ENCODE results near the gene ENTR1.

The ENTR1 gene

DNA sequence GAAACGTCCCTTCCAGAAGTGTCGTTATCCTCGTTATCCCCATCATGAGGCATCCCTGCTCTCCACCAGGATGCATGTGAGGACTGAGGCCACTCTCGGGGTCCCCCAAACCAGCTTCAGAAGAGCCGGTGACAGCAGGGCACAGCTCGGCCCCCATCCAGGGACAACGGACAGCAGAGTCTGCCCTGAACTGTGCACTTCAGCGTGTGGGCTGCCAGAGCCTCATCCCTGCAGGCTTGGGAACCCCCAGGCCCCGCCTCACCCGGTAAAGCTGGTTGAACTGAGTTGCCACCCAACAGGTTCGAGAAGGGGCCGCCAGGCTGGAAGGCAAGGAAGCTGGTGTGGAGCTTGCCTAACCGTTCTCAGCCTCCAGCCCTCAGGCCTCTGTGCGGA, 36.2 kb downstream of the ENTR1 start:
- DNase-seq: no peak

DNA sequence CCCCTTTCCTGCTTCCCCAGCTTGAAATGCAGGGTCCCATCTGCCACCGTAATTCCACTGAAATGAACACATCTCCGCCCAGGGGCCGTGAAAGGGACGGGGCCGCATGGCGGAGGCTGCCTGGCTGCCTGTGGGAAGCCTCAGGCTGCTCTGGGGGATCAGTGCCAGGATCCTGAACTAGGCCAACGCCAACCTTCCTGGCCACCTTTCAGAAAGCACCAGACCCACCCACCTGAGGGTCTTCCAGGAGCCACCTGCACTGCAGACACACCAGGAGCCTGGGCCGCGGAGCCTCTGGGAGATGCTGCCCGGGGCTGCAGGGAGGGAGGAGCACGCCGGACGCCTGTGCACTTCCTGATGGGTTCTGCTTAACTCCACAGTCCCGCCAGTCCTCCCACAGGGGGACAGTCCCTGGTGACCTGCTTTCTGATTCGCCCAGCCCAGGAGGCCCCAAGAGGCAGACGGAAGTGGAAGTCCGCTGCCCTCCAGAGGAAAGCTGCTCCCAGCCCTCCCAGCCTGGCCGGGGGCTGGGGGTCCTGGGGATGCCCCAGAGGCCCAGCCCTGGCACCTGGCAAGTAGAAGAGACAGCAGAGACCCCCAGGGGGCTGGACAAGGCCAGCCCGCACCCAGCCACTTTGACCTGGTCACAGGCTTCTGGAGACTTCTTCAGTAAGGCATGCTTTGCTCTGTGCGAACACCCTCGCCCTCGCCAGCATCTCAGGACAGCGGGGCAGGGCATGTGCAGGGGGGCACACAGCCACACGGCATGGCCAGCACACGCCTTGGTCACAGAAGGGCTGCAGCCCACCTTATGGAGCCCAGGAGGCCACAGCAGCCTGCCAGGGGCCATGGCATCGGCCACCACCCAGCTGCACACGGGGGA, 36.9 kb downstream of the ENTR1 start, which contains the start of gene CARD9:
CARD9 (minus strand) TSS at position 370 of the 883 bp plus-strand sequence. CDS start 1,591 bp downstream, outside the sequence.
- peak in 1 of 2 experiments; percentile 14 for DNase-seq

DNA sequence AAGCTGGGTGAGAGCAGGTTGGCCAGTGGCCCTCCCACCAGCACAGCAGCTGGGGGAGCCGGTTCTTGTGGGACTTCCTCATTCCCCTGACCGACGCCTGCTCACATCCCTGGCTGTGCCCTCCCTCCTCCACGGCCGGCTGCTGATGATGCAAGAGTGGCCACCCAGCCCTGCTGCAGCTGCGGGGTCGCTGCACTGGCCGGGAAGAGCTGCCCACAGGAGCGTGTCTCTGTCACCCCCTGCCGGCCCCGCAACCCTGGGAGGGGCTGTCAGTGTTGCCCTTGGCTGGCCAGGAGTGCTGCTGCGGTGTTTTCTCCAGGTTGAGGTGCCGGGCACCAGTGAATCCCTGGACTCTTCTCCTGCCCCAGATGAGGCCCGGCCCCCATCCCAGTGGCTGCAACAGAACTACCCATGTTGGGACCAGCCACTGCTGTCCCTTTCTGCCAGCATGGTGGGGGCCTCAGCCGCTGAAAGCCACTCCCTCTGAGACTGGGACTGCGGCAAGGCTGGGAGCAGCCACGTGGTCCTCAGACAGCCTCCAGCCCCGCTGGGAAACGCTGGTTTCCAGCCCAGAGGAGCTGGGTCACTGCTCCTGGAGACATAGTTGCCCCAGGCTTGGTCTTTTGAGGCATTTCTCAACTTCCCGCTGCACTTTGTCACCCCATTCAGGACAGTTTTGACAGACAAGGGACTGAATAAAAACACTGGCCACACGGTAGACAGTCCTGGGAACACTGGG, 37.7 kb downstream of the ENTR1 start:
- DNase-seq: no peak

DNA sequence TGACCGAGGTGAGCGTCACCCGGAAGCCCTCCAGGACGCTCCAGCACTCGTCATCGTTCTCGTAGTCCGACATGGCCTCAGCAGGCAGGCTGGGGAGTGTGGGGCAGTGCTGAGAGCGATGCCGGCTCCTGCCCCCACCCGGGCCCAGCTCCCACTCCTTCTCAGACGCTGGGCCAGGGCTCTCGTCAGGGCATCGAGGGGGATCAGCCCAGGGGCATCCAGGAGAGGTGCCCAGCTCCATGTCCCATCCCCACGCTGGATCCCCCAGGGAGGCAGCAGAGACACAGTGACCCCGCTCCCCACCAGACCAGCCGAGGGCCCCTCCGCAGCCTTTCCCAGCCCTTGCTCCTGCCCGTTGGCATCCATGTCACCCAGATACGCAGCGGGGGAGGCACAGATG, 38.4 kb downstream of the ENTR1 start:
- DNase-seq: no peak

DNA sequence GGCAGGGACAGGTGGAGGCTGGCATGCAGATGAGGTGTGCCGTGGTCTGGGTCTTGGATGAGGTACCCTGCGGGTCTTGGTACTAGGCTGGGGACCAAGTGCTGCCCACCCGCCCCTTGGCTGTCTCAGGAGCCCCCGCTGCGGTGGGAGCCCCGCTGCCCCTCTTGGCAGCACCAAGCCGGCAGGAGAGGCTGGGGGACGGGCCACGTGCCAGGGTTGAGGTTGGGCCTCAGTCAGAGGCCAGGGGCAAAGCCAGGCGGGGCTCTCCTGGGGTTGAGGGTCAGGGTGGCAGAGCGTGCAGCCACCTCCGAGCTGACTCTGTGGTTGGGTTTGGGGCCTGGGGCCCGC, 38.9 kb downstream of the ENTR1 start:
- DNase-seq: no peak

DNA sequence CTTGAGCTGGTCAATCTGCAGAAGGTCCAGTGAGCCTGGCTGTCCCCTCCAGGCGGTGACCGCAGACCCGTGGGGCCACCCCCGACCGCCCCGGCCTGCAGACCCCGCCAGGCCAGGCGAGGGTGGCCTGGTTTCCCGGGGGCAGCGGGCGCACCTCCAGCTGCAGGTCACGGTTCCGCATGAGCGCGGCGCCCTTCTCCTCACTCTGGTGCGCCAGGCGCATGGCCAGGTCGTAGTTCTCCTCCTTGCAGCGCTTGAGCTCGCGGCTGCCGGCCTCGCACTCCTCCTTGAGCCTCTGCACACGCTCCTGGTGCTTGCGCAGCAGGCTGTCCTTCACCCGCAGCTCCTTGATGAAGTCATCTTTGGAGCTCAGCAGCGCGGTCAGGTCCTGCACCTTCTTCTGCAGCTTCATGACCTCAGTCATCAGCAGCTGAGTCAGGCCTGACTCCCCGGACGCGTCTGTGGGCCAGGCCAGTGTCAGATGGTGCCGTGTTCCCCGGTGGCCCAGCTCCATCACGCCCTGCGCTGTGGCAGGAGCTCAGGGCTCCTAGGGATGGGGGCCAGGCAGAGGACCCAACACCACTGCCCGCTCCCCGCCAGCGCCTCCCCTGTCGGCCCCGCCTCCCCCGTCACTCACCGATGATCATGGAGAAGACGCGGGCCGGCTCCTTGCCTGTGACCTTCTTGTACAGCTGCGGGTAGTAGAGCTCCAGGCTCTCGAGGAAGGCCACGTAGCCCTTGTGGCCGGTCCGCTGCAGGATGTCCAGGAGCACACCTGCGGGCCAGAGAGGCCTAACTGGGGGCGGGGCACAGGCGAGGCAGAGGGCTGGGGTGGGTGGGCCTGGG, 39.5 kb downstream of the ENTR1 start:
- no peak for DNase-seq

DNA sequence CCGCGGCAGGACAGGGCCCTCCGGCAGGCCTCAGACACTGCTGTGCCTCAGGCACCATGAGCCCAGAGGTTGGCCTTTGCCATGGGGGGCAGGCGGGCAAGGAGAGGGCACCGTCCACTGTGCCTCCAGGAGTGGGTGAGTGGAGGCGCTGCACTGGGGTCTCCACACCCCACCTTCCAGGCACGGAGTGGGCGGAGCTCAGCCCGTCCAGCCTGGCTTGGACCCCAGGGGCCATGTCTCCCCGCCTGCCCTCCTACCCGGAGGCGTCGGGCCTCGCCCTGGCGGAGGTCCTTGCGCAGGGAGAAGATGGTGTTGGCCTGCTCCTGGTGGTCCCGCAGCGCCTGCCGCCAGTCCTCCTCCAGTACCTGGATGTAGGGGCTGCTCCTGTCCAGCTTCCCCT, 40.4 kb downstream of the ENTR1 start:
- no peak for DNase-seq

DNA sequence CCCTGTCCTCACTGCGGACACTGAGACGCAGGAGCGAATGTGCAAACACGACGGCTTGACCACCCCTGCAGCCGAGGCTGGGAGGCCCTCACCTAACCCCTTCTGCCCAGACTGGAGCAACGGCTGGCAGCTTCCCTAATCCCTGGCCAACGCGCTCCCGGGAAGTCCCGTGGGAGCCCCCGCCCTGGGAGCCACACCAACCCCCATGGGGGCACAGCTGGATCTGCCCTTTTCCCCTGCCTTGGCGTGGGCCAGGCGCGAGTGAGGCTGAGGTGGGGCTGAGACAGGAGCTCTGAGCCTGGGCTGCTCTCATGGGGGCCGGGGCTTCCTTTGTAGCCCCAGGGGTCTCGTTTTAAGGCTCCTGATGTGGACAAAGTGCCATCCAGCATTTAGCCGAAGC, 42.2 kb downstream of the ENTR1 start:
- no peak for DNase-seq

DNA sequence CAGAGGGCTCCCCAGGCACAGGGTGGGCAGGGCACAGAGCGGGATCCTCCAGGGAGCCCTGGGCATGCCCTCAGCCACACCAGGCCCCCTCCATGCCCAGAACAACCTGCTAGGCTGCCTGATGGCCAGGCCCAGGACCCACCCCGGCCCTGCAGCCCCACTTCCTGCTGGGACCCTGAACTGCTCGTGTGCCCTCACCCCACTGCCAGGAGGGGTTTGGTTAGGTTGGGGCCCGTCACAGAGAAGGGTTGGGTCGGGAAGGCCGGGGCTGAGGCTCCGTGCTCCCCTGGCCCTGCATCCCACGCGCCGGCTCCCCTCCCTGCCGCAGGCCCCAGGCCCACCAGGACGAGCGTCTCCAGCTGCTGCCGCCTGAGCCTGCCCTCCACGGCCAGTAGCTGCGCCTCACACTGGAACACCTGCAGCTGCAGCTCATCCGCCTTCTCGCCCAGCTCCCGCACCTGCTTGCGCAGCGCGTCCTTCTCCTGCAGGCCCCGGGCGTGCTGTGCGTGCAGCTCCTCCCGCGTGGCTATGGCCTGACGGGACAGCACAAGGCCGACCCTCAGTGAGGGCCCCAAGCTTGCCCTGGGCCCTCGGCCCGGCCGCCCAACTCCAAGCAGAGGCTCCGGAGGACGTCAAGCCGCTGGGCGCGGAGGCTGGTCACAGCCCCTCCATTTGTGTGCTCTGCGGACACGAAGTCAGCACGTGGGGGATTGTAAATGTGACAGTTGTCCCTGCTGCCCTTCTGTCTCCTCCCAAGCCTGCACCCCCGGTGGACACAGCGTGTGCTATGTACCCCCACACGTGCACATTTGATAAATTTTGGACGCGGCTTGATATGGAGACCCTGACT, 42.9 kb downstream of the ENTR1 start:
- no peak for DNase-seq

DNA sequence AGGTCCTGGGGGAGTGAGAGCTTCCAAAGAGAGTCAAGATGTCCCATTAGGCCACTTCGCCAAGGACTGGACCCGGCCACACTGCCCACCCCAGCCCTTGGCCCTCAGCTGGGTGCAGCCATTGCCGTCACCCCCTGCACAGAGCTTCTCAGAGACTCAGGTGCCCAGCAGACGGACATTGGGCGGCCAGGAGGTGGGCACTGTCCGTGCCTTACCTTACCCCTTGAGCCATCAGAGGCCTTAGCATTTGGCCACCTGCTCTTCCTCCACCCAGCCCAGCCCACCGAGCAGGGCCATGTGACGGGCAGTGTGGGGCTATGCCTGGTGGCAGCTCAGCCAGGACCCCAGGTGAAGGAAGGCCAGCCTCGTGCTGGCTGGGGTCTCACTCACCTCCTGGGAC, 43.6 kb downstream of the ENTR1 start:
- DNase-seq: no peak

DNA sequence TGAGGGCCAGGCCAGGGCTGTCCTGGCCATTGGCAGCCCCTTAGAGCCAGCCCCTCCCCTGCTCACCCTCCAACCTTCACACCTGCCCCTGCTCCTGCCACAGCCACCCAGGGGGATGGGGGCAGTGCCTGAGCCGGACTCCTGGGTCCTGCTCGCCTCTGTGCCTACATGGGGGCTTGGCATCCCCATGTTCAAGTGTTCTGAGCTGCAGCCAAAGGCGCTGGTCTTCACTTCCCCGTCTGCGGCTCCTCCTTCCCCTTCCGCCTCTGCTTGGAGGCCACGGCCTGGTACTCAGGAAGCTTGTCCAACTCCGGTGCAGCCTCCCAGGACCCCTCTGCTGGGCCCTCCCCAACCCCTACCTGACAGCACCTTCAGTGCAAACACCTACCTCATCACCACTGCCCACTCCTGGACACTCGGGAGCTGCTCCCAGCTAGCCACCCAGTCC, 44.6 kb downstream of the ENTR1 start:
- DNase-seq: no peak

DNA sequence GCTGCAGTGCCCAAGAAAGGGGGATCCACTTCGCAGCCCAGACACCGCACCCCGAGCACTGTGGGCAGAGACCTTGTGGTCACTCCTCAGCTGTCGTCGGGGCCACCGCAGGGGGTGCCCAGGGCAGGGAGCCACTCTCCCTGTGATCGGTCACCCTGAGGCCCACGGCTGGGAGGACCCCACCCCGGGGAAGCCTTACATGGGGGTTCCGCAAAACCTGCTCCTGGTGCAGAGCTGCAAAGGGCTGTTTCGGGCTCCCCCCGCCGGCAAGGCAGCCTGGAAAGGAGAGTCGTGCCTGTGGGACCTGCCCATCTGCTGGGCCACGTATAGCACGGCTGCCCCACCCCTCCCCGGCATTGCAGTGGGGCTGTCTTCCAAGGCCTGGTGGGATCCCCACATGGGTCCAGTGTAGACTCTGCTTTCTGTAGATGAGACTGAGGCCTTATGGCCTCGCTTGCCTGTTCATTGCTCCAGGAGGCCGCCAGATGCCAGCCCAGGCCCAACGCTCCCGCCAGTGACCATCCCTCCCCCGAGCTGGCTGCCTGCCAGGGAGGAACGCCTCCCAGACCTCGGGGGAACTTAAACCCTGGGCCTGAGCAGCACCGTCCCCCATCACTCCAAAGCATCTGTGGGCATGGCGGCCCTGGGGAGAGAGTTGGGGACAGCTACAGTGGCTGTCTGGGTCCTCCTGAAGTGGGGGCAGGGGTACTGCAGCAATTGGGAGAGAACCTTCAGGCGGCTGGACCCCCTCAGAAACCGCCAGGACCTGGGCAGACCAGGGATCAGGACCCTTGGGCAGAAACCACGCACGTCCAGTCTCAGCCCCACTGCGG, 45.3 kb downstream of the ENTR1 start:
- DNase-seq: no peak

DNA sequence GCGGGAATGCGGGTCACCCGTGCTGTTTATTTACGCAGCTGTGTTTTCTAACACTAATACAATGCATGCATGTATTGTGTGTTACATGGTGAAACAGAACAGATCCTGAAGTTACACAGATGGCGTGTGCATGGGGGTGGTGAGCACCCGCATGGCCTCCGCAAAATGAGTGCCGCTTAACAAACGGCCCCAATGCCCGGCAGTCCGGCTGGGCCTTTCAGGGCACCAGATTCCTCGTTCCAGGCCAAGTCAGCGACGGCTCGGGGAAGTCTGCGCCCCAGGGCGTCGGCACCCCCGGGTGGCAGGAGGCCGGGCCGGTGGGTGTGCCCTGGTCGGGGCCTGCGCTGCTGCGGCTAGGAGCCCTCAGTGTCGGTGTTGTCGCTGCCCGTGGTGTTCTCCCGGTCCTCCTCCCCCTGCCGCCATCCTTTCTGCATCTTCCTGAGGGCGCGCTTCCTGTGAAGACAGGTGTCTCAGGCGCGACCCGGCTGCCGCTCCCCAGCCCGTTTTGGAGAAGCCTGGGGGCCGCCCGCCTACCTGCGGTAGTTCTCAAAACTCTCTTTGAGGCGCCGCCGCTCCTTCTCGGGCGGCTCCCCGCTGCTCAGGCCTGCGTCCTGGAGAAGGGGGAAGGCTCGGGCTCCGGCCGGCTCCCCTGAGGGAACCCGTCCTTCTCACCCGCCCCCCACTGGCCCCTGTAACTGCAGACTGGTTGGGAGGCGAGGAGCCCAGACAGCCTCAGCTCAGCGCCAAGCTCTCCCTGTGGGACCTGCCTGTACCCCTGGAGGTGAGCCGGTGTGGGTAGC, 46.3 kb downstream of the ENTR1 start:
- no peak for DNase-seq

DNA sequence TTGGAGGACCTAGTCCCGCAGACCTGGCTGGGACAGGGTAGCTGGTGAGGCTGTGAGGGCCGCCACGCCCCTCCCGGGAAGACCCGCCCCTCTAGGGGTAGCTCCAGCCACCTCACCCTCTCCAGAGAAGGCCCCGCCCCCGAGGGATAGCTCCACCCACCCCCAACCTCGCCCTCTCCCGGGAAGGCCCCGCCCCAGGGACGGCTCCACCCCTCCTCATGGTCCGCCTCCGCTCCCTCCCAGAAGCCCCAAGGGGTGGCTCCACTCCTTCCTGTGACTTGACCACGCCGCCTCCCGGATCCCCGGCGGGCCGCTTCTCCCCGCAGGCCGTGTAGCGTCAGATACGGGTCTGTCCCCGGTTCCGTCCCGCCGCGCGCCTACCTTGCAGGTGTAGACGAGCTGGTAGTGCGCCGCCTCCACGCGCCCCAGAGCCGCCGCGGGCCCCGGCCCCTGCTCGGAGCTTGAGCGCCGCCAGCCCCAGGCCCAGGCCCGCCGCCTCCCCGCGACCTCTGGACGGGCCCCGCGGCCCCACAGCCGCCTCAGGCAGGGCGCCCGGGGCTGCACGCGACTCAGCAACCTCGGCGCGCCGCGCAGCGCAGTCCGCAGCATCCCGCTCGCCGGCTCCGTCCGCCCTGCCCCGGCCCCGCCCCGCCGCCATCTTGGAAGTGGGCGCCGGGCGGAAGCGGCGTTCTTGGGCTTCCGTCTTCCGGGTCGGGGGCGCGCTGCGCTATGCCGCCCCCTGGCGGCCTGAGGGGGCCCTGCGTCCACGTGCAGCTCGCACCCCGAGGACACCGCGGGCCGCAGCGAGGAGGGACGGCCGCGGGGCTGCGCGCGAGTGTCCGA, 47.1 kb downstream of the ENTR1 start, which contains the start of gene DNLZ:
DNLZ (minus strand) TSS at position 639 of the 843 bp plus-strand sequence; CDS start at position 609, 30 bp downstream.
- peak; percentile 98 for DNase-seq

DNA sequence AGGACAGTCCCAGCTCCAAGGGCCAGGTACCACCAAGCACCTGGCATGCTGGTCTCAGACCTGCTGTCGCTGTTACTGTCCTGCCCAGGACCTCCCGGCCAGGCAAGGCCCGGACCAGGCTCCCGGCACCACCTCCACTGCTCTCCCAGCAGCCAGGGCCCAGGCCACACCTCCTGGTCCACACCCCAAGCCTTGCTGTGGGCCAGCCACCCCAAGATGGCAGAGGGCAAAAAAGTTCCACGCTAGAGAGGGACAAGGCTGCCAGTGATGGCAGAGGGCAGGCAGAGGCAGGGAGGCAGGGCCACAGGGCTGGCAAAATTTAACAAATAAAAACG, 48.0 kb downstream of the ENTR1 start:
- no peak for DNase-seq

DNA sequence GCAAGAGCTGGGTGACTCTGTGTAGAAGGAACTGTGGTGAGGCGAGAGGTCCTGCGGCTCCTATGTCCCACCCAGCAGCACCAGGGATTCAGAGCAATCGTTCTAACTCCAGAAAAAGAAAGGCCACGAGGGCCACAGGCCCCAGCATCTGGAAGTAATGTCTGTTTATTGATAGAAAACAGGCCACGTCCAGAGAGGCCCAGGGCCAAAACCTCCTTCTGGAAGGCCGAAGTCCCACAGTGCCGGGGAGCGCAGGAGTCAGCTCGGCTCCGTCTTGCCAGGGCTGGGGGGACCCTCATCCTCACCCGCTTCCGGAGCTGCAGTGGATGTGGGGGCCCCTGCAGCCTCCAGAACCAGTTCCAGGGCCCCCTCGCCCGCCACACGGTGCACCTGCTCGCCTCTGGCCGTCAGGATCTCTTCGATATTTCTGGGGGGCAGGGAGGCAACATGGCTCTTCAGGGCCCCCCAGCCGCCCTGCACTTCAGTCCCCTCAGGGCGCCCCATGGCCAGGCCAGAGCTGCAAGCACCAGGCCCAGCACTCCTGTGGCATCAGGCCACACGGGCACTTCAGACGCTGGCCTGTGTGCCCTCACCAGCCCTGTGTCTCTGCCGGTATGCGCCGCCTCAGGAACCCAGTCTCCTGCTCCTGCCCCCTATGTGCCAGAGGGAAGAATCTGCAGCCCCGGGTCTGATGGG, 48.5 kb downstream of the ENTR1 start:
- no peak for DNase-seq

DNA sequence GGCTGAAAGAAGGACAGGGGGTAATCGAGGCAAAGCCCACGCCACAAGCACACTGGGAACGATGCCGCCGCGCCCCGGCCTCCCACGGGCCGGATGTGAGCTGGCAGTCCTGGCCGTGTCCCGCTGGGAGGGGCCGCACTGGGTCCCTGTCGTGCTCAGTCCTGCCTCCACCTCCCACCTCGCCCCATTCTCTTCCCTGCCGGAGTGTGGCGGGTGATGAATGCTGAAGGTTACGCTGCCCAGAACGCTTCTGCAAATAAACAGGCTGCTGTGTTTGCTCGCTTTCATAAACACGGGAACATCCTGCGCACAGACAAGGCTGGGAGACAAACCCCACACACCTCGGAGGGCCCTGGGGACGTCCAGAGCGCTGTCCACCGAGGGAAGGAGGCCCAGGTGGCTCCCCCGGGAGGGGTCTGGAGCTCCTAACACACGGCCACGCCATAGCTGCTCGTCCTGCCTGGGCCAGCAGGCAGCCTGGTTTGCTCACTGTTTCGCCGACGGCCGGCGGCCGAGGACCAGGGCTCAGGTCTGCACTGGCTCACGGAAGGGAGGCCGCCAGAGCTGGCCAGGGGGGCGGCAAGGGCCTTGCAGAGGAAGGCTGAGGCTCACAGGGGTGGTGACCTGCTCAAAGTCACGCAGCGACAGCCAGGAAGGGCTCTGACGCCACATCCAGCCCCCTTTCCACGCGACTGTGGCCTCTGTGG, 49.2 kb downstream of the ENTR1 start:
- DNase-seq: no peak
